NCI-H2171 treated with DMSO at 0.1 percent for 48 hours (cell line): ENCODE results near the gene PEX12.
"Not testable (repeated sequence)": the region's sequence is repeated elsewhere in the genome, so short reads cannot be mapped to it uniquely, and the experiment has no call there.

Experiments used
- DNase-seq: peaks from one replicate; lab custom pipeline; 2025; lab: John Stamatoyannopoulos, UW

Gene PEX12

DNA sequence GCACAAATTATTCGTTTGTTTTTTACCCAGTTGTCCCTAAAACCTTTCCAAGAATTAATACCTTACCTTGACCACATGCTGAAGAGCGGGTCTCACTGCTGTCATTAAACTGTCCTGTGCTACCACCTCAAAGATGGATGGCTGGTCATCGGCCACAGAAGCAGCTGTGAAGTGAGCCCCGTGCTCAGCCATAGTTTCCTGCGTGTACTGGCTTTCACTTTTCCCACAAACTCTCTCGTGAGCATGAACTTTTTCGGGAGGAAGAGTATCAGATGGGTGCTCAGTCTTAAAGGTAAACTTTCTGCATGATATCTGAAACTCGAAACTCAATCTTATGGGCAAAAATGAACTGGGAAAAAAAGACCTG is 558 bp downstream of the PEX12 start:
- DNase-seq, result no peak

DNA sequence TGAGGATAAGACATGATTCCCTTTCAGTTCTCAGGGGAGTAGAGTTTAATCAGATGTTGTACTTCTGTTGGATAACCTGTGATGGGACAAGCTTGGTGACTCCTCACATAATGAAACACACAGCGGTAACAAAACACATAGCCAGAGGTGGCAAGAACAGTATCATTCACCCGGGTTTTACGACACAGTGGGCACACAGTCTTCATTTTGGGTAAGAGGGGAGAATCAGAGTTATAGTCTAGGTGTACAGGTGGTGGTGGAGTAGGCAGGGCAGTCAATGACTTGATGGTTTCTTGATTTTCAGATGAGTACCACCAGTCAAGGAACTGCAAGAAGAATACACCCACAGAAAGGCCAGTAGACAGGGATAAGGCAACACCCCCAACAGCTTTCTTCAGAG is 2.6 kb downstream of the PEX12 start:
- DNase-seq, result no peak

DNA sequence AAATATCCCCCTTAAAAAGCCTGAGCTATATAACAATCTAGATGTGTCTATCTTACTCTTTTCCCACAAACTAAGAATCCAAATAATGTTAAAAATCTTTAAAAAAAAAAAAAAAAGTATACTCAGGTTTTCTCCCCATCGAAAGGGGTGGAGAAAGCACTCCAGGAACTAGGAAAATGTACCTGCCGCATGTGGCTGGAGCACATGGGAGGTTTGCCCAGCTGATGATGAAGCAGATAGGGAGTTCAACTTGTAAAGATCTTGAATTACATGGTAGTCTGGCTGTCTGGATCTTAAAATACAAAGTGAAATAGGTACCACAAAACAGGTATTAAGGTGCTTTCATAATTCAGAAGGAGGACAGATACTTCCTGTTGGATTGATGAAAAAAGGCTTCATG is 9.0 kb downstream of the PEX12 start:
- no peak for DNase-seq

DNA sequence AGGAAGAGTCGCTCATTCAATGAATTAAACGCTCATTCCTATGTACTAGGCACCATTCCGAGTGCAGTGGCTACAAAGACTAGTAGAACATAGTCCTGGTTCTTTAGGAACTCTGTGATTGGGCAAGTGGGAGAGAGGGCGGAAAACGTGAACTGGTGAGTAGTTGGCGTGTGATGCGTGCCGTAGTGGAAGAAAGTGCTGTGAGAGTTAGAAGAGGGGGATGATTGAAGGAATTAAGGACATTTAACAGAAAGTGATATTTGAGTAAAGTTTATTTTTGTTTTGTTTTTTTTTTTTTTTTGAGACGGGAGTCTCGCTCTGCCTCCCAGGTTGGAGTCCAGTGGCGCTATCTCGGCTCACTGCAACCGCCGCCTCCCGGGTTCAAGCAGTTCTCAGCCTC is 9.8 kb downstream of the PEX12 start:
- DNase-seq, result no peak

DNA sequence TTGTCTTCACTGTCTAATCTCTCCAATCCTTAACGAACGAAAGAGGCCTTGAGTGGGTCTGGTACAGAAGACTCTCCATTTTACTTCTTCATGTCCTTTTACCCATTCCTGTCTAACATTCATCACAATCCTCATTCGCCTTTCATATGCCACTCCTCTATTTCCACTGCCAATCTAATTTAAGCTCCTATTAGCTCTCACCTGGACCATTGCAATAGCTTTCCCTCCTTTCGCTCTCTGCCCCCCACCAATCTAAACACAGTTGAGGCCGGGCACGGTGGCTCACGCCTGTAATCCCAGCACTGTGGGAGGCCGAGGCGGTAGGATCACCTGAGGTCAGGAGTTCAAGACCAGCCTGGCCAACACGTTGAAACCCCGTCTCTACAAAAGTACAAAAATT is 11.4 kb downstream of the PEX12 start:
- no peak for DNase-seq

DNA sequence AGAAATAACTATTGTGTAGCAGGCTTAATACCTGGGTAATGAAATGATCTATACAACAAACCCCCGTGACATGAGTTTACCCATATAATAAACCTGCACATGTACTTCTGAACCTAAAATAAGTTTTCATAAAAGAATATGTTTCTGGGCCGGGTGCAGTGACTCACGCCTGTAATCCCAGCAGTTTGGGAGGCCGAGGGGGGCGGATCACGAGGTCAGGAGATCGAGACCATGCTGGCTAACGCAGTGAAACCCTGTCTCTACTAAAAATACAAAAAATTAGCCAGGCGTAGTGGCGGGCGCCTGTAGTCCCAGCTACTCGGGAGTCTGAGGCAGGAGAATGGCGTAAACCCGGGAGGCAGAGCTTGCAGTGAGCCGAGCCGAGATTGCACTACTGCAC is 15.2 kb downstream of the PEX12 start:
- not testable (repeated sequence) for DNase-seq

DNA sequence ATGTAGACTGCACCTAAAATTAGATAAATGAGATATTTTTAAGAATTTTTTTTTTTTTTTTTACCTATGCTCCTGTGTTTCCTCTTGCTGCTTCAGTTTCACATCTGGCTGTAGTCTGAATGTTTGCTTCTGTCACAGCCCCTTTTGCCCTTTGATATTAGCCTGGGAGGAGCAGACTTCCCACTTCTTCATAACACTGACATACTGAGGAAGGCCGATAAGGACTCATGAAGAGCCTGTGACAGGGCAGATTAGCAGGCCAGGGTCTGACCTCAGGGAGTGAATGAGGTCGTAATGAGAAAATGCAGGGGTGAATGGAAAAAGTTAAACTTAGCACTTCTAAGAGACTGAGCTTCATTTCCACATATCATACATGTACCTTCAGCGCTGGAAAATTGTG is 17.7 kb downstream of the PEX12 start, which contains the start of gene SLFN14:
Gene SLFN14, minus strand, starts transcription at position 117 of the 400 bp plus-strand sequence. CDS start 2,757 bp downstream, outside the sequence.
- DNase-seq, result no peak

DNA sequence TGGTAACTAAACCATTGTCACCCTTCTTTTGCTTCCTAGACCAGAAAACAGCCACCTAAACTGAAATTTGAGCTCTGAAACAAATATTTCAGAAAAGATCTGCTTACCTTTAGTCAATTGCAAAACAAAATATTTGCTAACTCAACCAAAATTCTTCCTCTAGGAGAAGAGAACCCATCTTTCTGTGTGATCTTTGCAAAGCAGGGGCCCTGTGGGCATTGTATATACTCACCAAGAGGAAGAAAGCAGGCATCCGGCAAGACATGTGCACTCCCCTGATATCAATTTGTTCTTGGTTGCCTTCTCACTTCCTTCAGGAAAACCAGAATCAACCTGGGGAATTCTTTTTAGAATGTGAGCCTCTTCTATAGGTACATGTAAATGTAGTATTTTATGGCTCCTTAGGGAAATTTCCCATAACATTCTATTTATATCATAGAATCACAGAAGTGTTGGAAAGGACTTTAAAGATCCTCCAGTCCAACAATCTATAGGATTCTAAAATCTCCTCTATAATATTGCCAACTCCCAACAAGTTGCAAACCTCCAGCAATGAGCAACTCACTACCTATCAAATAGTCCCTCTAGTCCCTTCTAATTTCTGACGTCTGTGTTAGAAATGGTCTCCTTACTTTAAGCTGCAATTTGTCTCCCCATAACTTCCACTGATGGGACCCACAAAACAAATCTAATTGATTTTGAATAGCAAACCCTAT is 18.7 kb downstream of the PEX12 start:
- no peak for DNase-seq

DNA sequence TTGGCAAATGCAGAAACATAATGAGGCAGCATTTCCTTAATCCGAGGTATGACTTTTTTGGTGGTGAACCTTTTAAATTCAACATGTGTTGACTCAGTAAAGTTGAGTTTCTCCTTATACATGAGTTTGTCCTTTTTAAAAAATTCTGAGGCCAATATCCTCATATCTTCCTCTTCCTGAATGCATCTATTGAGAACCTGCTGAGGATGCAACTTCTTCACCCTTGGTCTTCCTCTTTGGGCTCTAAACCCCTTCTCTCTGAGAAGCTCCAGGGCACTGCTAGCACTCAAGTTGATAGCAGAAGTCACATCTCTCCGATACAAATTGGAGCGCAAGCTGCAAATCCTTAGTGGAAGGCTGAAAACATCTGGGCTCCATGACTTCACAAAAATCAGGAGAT is 21.0 kb downstream of the PEX12 start:
- no peak for DNase-seq

DNA sequence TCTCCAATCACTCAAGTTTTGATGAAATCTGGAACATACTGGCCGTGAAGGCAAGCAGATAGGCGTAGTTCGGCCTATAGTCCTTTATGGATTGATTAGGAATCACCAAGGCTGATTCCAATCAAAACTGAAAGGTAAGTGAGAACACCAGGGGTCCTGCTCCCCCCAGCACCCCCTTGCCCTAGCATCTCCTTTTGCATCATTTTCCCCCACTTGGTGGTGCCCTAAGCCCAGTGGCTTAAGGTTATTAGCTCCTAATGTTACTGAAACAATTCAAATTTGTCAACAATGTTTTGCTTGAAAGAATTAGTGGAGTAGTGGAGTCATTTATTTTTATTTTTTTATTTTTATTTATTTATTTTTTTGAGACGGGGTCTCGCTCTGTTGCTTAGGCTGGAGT is 22.7 kb downstream of the PEX12 start:
- no peak for DNase-seq

DNA sequence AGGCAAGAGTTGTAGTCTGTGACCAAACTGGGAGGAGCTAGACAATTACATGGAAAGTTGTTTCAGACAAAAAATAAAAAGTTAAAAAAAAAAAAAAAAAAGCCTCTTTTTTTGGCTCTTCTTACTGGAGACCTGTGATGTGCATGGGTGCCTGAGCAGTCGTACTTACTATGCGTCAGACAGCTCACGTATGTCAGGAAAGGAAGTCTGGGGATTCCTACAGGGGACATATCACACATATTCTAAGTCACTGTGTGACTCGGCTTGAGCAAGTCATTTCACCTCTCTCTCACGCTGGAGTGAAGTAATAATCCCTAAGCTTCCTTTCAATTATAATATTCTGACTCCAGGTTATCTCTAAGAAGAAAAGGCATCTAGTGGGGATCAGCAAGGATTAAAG is 23.7 kb downstream of the PEX12 start:
- no peak for DNase-seq

DNA sequence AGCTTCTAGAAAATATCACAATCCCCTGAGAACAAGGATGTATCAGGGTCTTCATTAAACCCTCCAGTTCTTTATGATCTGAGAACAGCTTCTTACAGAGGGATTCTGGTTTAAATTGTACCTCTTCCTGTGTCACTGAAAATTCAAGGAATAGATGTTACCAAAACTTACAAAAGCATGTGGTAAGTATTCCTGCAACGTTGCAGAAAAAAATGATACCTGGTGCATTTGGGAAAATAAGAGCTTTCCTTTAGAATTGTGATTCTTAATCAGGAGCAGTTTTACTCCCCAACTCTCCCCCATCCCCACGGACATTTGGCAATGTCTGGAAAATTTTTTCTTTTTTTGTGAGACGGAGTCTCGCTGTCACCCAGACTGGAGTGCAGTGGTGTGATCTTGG is 25.1 kb downstream of the PEX12 start:
- no peak for DNase-seq

DNA sequence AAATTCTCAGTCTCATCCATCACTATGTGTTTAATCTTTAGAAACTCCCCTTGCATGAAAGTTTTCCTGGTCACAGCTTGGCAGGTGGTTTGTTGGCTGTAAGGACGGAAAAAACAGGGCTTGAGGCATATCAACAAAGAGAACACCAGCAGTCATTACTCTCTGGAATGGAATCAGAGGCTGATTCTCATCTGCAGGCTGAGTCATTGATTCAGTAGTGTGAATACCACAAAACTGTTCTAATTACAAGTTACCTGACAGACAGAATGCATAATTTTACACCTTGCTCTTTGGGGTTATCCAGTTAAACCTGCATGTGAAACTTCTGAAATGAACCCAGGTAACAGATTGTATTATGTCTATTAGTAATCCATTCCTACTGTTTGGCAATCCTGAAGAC is 29.4 kb downstream of the PEX12 start:
- DNase-seq, result no peak

DNA sequence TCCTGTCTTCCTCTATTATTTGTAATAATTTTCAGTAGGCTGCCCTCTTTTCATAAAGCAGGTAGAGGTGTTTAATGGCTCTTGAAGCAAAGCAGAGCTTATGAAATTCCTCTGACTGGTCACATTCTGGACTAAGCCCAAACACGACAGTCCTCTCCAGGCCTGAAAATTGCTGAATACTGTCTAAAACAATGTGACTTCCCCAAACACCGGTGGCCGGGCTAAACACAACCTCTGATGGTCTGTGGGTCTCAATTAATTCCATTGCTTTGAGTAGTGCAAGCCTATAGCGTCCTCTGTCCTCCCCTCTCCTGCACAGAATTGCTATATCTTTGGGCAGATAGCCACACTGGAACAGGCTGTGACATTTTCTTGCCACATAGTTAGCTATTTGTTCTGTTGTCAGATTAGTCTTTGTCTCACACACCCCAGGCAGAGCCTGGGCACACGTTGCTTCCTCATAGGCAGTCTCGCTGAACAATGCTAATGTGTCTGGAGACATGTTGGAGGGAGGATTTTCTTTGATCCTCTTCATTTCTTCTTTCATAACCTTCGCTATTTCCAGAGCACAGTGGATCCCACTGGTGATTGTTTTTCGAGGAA is 30.1 kb downstream of the PEX12 start:
- no peak for DNase-seq

DNA sequence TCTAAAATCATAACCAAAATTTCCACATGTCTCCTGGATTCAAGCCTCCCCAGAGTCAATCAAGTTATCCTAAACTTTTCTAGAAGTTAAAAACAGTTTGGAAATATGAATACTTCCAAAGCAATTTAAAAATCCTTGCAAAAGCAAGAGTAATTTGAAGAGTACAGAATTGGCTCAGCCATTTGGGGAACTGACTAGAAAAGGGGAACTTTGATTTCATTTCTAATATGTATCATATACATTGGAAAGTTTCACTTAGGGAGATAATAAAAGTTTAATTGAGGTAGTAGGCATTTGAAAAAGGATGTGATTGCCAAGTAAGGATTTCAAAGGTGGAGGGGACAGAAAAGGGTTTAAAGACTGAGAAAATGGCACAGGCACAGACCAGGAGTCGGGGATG is 31.9 kb downstream of the PEX12 start:
- DNase-seq, result no peak

DNA sequence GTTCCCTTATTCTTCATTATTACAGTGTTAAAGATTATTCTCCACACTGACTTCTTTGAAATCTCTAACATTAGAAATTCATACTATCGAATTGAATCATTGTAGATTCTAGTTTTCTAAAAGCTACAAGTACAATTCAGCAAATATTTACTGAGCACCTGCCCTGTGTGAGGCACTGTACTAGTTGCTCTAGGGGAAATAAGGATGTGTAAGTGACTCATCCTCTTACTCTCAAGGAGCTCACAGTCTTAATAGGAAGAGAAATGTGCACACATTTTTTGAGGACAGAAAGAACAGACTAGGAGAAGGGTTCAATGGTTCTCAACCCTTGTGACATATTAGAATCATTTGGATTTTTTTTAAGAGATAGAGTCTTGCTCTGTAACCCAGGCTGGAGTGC is 33.2 kb downstream of the PEX12 start:
- DNase-seq, result no peak

DNA sequence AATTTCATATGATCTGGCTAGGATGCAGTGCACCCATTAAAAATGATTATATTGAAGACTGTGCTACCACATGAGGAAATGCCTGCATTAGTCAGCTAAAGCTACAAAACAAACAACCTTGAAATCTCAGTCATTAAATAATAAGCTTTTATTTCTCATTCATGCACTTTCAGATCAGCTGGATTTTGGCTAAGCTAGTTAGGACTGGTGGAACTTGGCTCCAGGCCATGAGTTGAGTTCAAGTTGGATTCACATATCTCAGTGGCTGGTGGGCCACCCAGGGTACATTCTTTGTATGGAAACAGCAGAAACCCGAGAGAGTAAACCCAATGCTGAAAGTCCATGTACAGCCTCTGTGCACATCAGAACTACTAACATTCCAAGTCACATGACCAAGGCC is 34.5 kb downstream of the PEX12 start:
- DNase-seq, result no peak

DNA sequence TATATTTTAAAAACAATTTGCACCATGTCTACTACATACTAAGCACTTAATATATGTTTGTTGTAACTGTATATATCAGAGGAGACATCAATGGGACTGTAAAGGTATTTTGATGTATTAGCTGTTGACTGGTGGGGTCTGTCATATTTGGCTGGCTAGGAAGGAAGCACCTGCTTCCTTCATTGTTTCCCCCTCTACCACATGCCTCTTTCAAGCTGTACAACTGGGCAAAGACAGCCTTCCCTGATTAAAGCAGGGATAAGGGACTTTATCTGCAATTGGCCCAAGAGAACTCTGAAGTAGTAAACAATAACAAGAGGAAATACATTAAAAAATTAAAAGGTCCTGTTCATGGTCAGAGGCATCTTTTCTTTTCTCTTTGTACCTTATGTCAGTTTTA is 35.4 kb downstream of the PEX12 start:
- DNase-seq, result no peak

DNA sequence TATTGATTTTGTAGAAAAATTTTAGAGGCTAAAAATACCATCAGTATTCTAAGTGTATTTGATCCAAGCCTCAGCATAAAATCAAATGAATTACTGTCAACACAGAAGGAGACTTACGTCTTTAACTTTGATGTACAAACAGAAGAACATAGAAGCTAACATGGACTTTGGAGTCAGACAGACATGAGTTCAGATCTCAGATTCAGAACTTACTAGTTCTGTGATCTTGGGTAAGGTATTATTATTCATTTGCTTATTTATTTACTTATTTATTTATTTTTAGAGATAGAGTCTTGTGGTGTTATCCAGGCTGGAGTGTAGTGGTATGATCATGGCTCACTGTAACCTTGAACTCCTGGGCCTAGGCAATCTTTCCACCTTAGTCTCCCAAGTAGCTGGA is 36.9 kb downstream of the PEX12 start:
- DNase-seq, result no peak

DNA sequence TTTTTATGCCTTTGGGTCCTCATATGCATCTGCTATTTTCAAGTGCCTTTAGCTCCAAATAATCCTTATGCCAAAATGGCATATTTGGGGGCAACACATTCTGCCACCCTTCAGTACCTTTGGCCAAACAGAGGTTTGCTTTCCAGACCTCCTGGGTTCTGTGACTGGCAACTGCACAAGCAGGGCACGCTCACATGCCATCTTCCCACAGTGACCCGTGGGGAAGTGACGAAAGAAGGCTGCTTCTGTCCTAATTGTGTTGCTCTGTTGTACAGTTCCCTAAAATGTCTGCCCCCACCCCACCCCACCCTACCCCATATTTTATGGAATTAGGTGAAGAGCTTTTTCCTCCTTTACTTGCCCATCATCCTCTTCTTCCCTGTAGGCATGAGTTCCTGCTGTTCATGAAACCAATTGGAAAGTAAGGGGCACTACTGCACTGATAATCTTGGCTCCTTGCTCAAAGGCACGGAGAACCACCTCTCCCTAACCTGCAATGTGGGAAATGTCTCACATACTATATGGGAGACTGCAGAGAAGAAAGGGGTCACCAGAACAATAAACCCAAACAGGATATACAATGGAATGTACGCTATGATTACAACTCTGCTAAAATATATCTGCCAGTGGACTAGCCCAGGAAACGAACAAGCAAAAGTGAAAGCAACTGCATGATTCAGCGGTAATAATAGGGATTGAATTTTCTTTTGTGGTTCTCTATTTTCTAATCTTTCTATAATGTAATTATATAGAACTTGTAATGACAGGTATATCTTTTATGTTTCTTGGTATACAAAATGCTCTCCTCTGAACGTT is 37.6 kb downstream of the PEX12 start:
- no peak for DNase-seq

DNA sequence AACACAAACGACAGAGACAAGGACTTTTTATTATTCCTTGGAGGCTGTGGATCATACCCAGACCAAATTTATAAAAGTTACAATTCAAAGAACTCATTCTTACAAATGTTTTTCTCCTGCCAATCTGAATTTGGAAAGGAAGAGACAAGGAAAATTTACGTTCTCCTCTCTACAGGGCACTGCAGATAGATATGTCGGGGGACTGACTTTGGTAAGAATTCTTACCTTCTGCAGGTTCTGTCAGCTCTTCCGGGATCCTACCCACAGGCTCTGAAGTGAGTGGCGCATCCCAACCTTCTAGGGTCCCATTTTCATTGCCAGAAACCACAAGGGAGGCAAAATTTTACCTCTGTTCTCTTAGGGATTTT is 38.7 kb downstream of the PEX12 start:
- DNase-seq, result no peak

DNA sequence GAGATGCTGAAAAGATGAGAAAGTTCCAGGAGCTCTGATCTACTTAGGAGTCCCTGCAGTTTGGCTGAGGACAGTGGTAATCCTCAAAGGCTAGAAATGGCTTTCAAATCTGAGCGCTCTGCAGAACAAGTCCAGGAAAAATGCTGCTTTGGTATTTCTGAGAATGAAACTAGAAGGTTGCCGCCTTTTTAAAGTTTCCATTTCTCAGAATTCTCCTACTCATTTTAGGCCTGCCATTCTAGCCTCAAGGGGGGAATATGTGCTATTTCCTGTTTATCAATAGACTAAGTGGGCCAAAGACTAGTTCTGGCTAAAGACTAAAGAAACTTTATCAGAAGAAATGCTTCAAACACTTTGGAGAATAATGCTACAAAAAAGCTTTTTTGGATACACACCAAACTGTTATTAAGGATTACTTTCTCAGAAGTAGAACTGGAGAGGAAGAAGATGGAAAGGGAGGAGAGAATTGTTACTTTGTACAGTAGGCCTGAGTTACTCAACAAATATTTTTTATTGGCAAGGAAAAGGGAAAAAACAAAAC is 40.7 kb downstream of the PEX12 start, which contains the start of gene SLFN12L:
Gene SLFN12L, minus strand, starts transcription at position 78 of the 541 bp plus-strand sequence. CDS start 15,314 bp downstream, outside the sequence.
- no peak for DNase-seq

DNA sequence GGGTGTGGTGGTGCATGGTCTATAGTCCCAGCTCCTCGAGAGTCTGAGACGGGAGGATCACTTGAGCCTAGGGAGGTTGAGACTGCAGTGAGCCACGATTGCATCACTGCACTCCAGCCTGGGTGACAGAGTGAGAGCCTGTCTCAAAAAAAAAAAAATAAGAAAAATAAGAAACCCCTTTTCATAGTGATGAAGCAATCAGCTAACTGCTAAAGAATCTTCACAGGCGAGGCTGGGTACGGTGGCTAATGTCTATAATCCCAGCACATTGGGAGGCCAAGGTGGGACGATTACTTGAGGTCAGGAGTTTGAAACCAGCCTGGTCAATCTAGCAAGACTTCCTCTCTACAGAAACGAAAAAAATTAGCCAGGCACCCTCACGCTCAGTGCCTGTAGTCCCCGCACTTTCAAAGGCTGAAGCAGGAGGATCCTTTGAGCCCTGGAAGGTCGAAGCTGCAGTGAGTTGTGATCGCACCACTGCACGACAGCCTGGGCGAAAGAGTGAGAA is 41.7 kb downstream of the PEX12 start:
- no peak for DNase-seq
